ENCODE measurements around the gene TREH. TPM values are rescaled to one million over a fixed set of nuclear protein-coding genes. Genes with fewer than 3 reads are reported as not detected.

The TREH gene
- total and polyA plus RNA-seq, 8 donors, result 0.45 to 2.2 (median 1.1) TPM; not detected in 4

DNA sequence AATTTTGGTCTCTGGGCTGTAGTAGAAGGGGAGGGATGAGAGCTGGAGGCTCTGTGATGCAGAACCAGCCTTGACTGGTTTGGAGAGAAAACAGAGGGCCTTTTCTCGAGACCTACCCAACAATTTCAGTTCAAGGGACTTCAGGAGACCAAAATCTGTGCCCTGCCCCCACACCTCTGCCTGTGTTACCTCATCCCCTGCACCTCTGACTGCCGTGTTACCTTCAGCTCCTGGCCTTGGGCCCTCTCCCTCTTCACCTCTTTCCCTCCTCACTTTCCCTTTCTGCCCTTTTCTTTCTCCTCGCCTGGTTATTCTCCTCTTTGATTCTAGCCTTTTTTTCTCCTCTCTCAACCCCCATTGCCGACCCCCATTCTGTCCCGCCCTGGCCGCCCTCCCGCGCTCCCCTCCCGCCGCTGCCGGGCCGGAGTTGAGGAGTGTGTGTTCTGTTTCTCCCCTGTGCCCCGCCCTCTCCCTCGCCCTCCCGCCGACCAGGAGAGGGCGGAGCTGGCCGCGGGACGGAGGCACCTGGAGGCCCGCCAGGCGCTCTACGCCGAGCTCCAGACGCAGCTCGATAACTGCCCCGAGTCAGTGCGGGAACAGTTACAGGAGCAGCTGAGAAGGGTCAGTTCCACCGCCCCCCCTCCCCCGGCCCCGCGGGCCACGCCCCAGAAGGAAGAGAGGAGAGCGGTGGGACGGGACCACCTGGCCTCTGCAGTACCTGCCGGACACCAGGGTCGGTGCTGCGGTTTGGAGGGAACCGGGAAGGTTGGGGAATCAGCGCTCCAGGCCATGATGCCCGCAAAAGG is 44.8 kb downstream of the TREH start:
- Histone ChIP-seq H3K4me3 (peak overlapping the region; percentile 32 to 40 (median 36)), H3K27me3 (no peaks in the 10 kb centered on the region), H3K27ac (peak overlapping the region; percentile 38 to 76 (median 73)), H3K9me3 (no peaks in the 10 kb centered on the region), H3K4me1 (peaks cover 18 to 64% (median 43%) of the 10 kb centered on the region in 4 donors), H3K36me3 (peaks cover 22 to 78% (median 47%) of the 10 kb centered on the region in 4 donors)
- DNase-seq, result peak; percentile 90 to 96
- WGBS, 5 donors, result 9 to 24% (median 12%) methylated on average over 15 to 41 of the region's 41 CpGs
- intact Hi-C loops (cut with DNase I; ENCODE audit: low total_unique reads), result no loop called here
- TF ChIP-seq POLR2AphosphoS5 (IDR thresholded peaks at IDR 0.05), result peak in 2 of 3 donors; percentile 60 to 74
- TF ChIP-seq EP300 (IDR thresholded peaks at IDR 0.05), result no peak
- no peak for TF ChIP-seq POLR2A (IDR thresholded peaks at IDR 0.05)
- peak in 3 of 7 experiments; percentile 19 to 38 (median 36) for TF ChIP-seq CTCF (IDR thresholded peaks at IDR 0.05)

- peak overlapping the region in 4 of 5 donors; percentile 68 to 76 (median 74) for H3K27ac ChIP-seq
- H3K4me3 ChIP-seq, result peak overlapping the region in 2 of 4 donors; percentile 32 to 40
- peaks cover 18 to 68% (median 49%) of the 10 kb centered on the region in 4 donors for H3K4me1 ChIP-seq
- no peak for TF ChIP-seq EP300 (IDR thresholded peaks at IDR 0.05)
- 42 to 67% (median 59%) methylated on average over 4 of the region's 4 CpGs for WGBS, 5 donors
- DNase-seq, result no peak
- intact Hi-C loops (cut with DNase I; ENCODE audit: low total_unique reads), result no loop called here
- H3K9me3 ChIP-seq, result no peaks in the 10 kb centered on the region
- H3K36me3 ChIP-seq, result peaks cover 21 to 78% (median 45%) of the 10 kb centered on the region in 4 donors
- H3K27me3 ChIP-seq, result no peaks in the 10 kb centered on the region
Observed at GRCh38 chr11:118633979-118634378, 45.5 kb downstream of the TREH start.

- H3K4me1 ChIP-seq, result peaks cover 18 to 72% (median 53%) of the 10 kb centered on the region in 4 donors
- no peak overlapping the region for H3K4me3 ChIP-seq
- intact Hi-C loops (cut with DNase I; ENCODE audit: low total_unique reads), result no loop called here
- H3K27me3 ChIP-seq, result no peaks in the 10 kb centered on the region
- DNase-seq, result no peak
- TF ChIP-seq CTCF (IDR thresholded peaks at IDR 0.05) (no peak), POLR2AphosphoS5 (IDR thresholded peaks at IDR 0.05) (no peak), EP300 (IDR thresholded peaks at IDR 0.05) (no peak), POLR2A (IDR thresholded peaks at IDR 0.05) (no peak)
- peaks cover 25 to 78% (median 46%) of the 10 kb centered on the region in 4 donors for H3K36me3 ChIP-seq
- no peaks in the 10 kb centered on the region for H3K9me3 ChIP-seq
- peak overlapping the region in 3 of 5 donors; percentile 14 to 76 (median 73) for H3K27ac ChIP-seq
- 63 to 94% (median 77%) methylated on average over 1 of the region's 1 CpG for WGBS, 5 donors
Observed at GRCh38 chr11:118633319-118633690, 46.1 kb downstream of the TREH start.

- H3K36me3 ChIP-seq, result peaks cover 30 to 78% (median 49%) of the 10 kb centered on the region in 4 donors
- H3K27me3 ChIP-seq, result no peaks in the 10 kb centered on the region
- H3K4me1 ChIP-seq, result peaks cover 18 to 73% (median 53%) of the 10 kb centered on the region in 4 donors
- TF ChIP-seq POLR2A (IDR thresholded peaks at IDR 0.05) (no peak), POLR2AphosphoS5 (IDR thresholded peaks at IDR 0.05) (no peak), CTCF (IDR thresholded peaks at IDR 0.05) (no peak), EP300 (IDR thresholded peaks at IDR 0.05) (no peak)
- peak overlapping the region in 1 of 5 donors; percentile 14 for H3K27ac ChIP-seq
- WGBS, 5 donors, result 79 to 88% (median 81%) methylated on average over 8 to 9 of the region's 9 CpGs
- intact Hi-C loops (cut with DNase I; ENCODE audit: low total_unique reads), result no loop called here
- no peaks in the 10 kb centered on the region for H3K9me3 ChIP-seq
- no peak overlapping the region for H3K4me3 ChIP-seq
- no peak for DNase-seq
Observed at GRCh38 chr11:118632577-118633318, 46.7 kb downstream of the TREH start.

Measured in stomach (tissue), 9 donors.